ENCODE results near the gene NEU1. TPM values are rescaled to one million over a fixed set of nuclear protein-coding genes. Genes with fewer than 3 reads are reported as not detected.
"Not testable (repeated sequence)": the region's sequence is repeated elsewhere in the genome, so short reads cannot be mapped to it uniquely, and the experiment has no call there.

Gene NEU1
- total and polyA plus RNA-seq, 2 donors: 18.4 to 52.1 TPM

- Histone ChIP-seq H3K4me1 (ENCODE audit: insufficient read depth) (no peaks in the 10 kb centered on the region), H3K36me3 (ENCODE audit: insufficient read depth) (no peaks in the 10 kb centered on the region), H3K27ac (ENCODE audit: low read depth) (no peak overlapping the region), H3K4me3 (ENCODE audit: low read depth, low read length) (no peak overlapping the region)
- DNase-seq (ENCODE audit: extremely low spot score): no peak
- WGBS: 54% methylated on average over 5 of the region's 5 CpGs
Measured at GRCh38 chr6:31874836-31875572, 12.4 kb upstream of the NEU1 start.

GRCh38 chr6:31874084-31874670, 11.6 kb upstream of the NEU1 start:
- H3K4me3 ChIP-seq (ENCODE audit: low read depth, low read length): no peak overlapping the region
- no peaks in the 10 kb centered on the region for H3K36me3 ChIP-seq (ENCODE audit: insufficient read depth)
- H3K27ac ChIP-seq (ENCODE audit: low read depth): peak overlapping the region; percentile 12
- no peak for DNase-seq (ENCODE audit: extremely low spot score)
- WGBS: 63% methylated on average over 4 of the region's 4 CpGs
- H3K4me1 ChIP-seq (ENCODE audit: insufficient read depth): no peaks in the 10 kb centered on the region

GRCh38 chr6:31871046-31871659, 8.5 kb upstream of the NEU1 start:
- H3K4me3 ChIP-seq (ENCODE audit: low read depth, low read length): no peak overlapping the region
- H3K27ac ChIP-seq (ENCODE audit: low read depth): no peak overlapping the region
- no peak for DNase-seq (ENCODE audit: extremely low spot score)
- no peaks in the 10 kb centered on the region for H3K36me3 ChIP-seq (ENCODE audit: insufficient read depth)
- 48% methylated on average over 9 of the region's 9 CpGs for WGBS
- H3K4me1 ChIP-seq (ENCODE audit: insufficient read depth): no peaks in the 10 kb centered on the region

- H3K4me3 ChIP-seq (ENCODE audit: low read depth, low read length): no peak overlapping the region
- H3K27ac ChIP-seq (ENCODE audit: low read depth): no peak overlapping the region
- no peak for DNase-seq (ENCODE audit: extremely low spot score)
- no peaks in the 10 kb centered on the region for H3K4me1 ChIP-seq (ENCODE audit: insufficient read depth)
- 65% methylated on average over 16 of the region's 16 CpGs for WGBS
- no peaks in the 10 kb centered on the region for H3K36me3 ChIP-seq (ENCODE audit: insufficient read depth)
Measured at GRCh38 chr6:31870385-31870921, 7.8 kb upstream of the NEU1 start.

- Histone ChIP-seq H3K27ac (ENCODE audit: low read depth) (no peak overlapping the region), H3K4me1 (ENCODE audit: insufficient read depth) (no peaks in the 10 kb centered on the region), H3K36me3 (ENCODE audit: insufficient read depth) (no peaks in the 10 kb centered on the region), H3K4me3 (ENCODE audit: low read depth, low read length) (no peak overlapping the region)
- DNase-seq (ENCODE audit: extremely low spot score): no peak
- 81% methylated on average over 8 of the region's 8 CpGs for WGBS
Measured at GRCh38 chr6:31869343-31869742, 6.7 kb upstream of the NEU1 start.

GRCh38 chr6:31868658-31868971, 6.0 kb upstream of the NEU1 start:
- DNase-seq (ENCODE audit: extremely low spot score); H3K4me1 ChIP-seq (ENCODE audit: insufficient read depth); H3K4me3 ChIP-seq (ENCODE audit: low read depth, low read length); H3K27ac ChIP-seq (ENCODE audit: low read depth); H3K36me3 ChIP-seq (ENCODE audit: insufficient read depth): not testable (repeated sequence)
- 90% methylated on average over 1 of the region's 1 CpG for WGBS

GRCh38 chr6:31865205-31866118, 2.8 kb upstream of the NEU1 start:
- WGBS: 85% methylated on average over 21 of the region's 21 CpGs
- no peak overlapping the region for H3K4me3 ChIP-seq (ENCODE audit: low read depth, low read length)
- DNase-seq (ENCODE audit: extremely low spot score): no peak
- no peaks in the 10 kb centered on the region for H3K4me1 ChIP-seq (ENCODE audit: insufficient read depth)
- H3K27ac ChIP-seq (ENCODE audit: low read depth): no peak overlapping the region
- no peaks in the 10 kb centered on the region for H3K36me3 ChIP-seq (ENCODE audit: insufficient read depth)

- Histone ChIP-seq H3K4me3 (ENCODE audit: low read depth, low read length) (no peak overlapping the region), H3K27ac (ENCODE audit: low read depth) (no peak overlapping the region), H3K4me1 (ENCODE audit: insufficient read depth) (no peaks in the 10 kb centered on the region), H3K36me3 (ENCODE audit: insufficient read depth) (no peaks in the 10 kb centered on the region)
- no peak for DNase-seq (ENCODE audit: extremely low spot score)
- WGBS: 86% methylated on average over 8 of the region's 8 CpGs
Measured at GRCh38 chr6:31864818-31865204, 2.2 kb upstream of the NEU1 start.

GRCh38 chr6:31864123-31864562, 1.5 kb upstream of the NEU1 start:
- H3K36me3 ChIP-seq (ENCODE audit: insufficient read depth); DNase-seq (ENCODE audit: extremely low spot score); H3K4me3 ChIP-seq (ENCODE audit: low read depth, low read length); H3K4me1 ChIP-seq (ENCODE audit: insufficient read depth): not testable (repeated sequence)
- peak overlapping the region; percentile 5 for H3K27ac ChIP-seq (ENCODE audit: low read depth)
- WGBS: 17% methylated on average over 16 of the region's 16 CpGs

- WGBS: 36% methylated on average over 17 of the region's 17 CpGs
- no peak for DNase-seq (ENCODE audit: extremely low spot score)
- no peaks in the 10 kb centered on the region for H3K4me1 ChIP-seq (ENCODE audit: insufficient read depth)
- H3K36me3 ChIP-seq (ENCODE audit: insufficient read depth): no peaks in the 10 kb centered on the region
- H3K4me3 ChIP-seq (ENCODE audit: low read depth, low read length): peak overlapping the region; percentile 55
- H3K27ac ChIP-seq (ENCODE audit: low read depth): peak overlapping the region; percentile 81
Measured at GRCh38 chr6:31861919-31862343, 690 bp downstream of the NEU1 start.

- no peaks in the 10 kb centered on the region for H3K36me3 ChIP-seq (ENCODE audit: insufficient read depth)
- no peaks in the 10 kb centered on the region for H3K4me1 ChIP-seq (ENCODE audit: insufficient read depth)
- H3K27ac ChIP-seq (ENCODE audit: low read depth): no peak overlapping the region
- 92% methylated on average over 7 of the region's 7 CpGs for whole genome bisulfite sequencing
- H3K4me3 ChIP-seq (ENCODE audit: low read depth, low read length): no peak overlapping the region
- DNase-seq (ENCODE audit: extremely low spot score): no peak
Measured at GRCh38 chr6:31861150-31861549, 1.5 kb downstream of the NEU1 start.

- DNase-seq (ENCODE audit: extremely low spot score): no peak
- H3K4me3 ChIP-seq (ENCODE audit: low read depth, low read length): no peak overlapping the region
- H3K36me3 ChIP-seq (ENCODE audit: insufficient read depth): no peaks in the 10 kb centered on the region
- 95% methylated on average over 13 of the region's 13 CpGs for WGBS
- no peaks in the 10 kb centered on the region for H3K4me1 ChIP-seq (ENCODE audit: insufficient read depth)
- H3K27ac ChIP-seq (ENCODE audit: low read depth): no peak overlapping the region
Measured at GRCh38 chr6:31860349-31860748, 2.3 kb downstream of the NEU1 start.

GRCh38 chr6:31859923-31860322, 2.7 kb downstream of the NEU1 start:
- Histone ChIP-seq H3K4me3 (ENCODE audit: low read depth, low read length) (no peak overlapping the region), H3K36me3 (ENCODE audit: insufficient read depth) (no peaks in the 10 kb centered on the region), H3K4me1 (ENCODE audit: insufficient read depth) (no peaks in the 10 kb centered on the region), H3K27ac (ENCODE audit: low read depth) (no peak overlapping the region)
- DNase-seq (ENCODE audit: extremely low spot score): no peak
- 91% methylated on average over 11 of the region's 11 CpGs for WGBS

Measured in urinary bladder (tissue), 4 donors.